ENCODE data around the gene SYNGAP1. TPM values are rescaled to one million over a fixed set of nuclear protein-coding genes. Genes with fewer than 3 reads are reported as not detected.

Gene SYNGAP1
- total and polyA plus RNA-seq, 9 of the 15 experiments (the other 6 are each of a cell fraction or from before 2014, with no cell fraction given) = 0.01 to 22.8 (median 3.2) TPM

DNA sequence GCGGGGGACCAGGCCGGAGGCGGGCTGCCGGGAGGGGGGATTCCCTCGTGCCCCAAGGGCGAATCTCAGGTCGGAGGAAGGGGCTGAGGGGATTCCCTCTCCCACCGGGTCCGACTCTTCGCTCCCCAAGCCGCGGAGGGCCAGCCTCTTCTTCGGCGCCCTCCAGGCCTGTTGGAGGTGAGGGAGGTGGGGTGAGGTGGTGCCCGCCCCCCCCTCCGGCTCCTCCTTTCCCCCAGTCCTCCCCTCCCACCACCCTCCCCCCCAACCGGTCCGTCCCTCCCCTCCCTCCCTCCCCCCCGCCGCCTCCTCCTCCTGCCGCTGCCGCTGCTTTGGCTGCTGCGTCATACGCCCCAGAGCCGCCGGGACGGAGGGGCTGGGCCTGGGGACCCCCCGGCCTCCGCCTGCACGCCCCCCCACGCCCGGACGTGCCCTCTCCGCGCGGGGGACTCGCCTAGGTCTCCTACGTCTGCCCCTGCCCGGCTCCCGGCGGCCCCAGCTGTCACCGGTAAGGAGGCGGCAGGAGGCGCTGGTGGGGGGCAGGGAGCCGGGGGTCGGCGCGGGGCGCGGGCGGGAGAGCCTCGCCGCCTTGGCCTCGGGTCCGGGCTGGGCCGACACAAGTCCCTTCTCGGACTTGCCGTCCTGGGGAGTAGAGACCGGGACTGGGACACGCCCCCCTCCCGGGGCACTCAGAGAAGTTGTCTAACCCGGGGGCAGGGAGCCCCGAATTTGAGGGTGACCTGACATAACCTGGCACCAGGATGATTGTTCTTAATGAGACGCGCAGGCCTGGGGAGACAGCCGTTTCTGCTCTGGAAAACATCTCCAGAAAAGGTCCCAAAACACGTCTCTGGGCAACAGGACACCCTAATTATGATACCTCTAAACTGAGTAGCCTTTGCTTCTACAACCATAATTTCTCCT is 8.9 kb upstream of the SYNGAP1 start, which contains the start of gene PHF1 (continued):
- TF ChIP-seq NR2C2 (CRISPR knock-in tag; IDR thresholded peaks at IDR 0.05) = no peak
- TF ChIP-seq NR2C2 (tag; IDR thresholded peaks at IDR 0.05) = peak; percentile 58; the same call in 1 of the 2 replicates
- no peak for TF ChIP-seq TAF15 (IDR thresholded peaks at IDR 0.05; ENCODE audit: low read depth, low read length)
- no peak for TF ChIP-seq MTA2 (IDR thresholded peaks at IDR 0.05; ENCODE audit: low read depth)
- TF ChIP-seq TAF1 (IDR thresholded peaks at IDR 0.05; ENCODE audit: control insufficient read depth, extremely low read depth, insufficient read depth, low read length, severe bottlenecking) = peak; percentile 35
- TF ChIP-seq C11orf30 (IDR thresholded peaks at IDR 0.05; ENCODE audit: low read depth) = no peak
- 0 out of 2 replicates have a peak, but pooled peaks have one; percentile 5 for TF ChIP-seq OTX1 (CRISPR knock-in tag; IDR thresholded peaks at IDR 0.05)

DNA sequence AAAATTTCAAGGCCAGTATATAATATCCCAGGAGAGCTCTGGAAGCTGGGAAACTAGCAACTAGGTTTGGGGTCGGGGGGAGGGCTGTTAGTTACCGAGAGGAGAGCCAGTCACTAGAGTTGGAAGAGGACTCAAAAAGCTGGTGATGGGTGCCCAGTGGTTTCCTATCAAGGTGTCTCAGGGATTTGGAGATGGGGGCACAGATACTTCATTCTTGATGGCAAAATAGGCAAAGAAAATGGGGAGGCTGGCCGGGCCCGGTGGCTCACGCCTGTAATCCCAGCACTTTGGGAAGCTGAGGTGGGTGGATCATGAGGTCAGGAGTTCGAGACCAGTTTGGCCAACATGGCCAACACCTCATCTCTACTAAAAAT is 8.2 kb upstream of the SYNGAP1 start:
- 31% methylated on average over 6 of the region's 6 CpGs for WGBS (ENCODE audit: insufficient coverage, low coverage, missing lambda C conversion rate)
- intact Hi-C loops (cut with micrococcal nuclease) = loop anchor here (2.0 to 5.0 kb wide), 3 partner anchors 114 to 211 kb away; partner anchors contain the start of genes B3GALT4, RGL2, RXRB and SLC39A7
- Histone ChIP-seq H2AFZ (ENCODE audit: low read depth, low read length) (no peak overlapping the region), H3K79me2 (ENCODE audit: control insufficient read depth, insufficient read depth, low read length) (peaks cover 41% of the 10 kb centered on the region), H3K27me3 (ENCODE audit: control insufficient read depth in 2 of 2, insufficient read depth in 2 of 2, low read length in 2 of 2) (no peaks in the 10 kb centered on the region), H3K4me2 (ENCODE audit: insufficient read depth, low read length) (peak overlapping the region; percentile 92), H3K9ac (ENCODE audit: insufficient read depth in 1 of 2, low read depth in 2 of 2, low read length in 2 of 2) (peak overlapping the region; percentile 75 to 89), H3K27ac (ENCODE audit: extremely low read depth, low read depth, low read length) (peak overlapping the region; percentile 84), H3K4me1 (replicated peaks in 1 of 2; ENCODE audit: control insufficient read depth in 2 of 2, insufficient read depth in 2 of 2, low read length in 2 of 2) (peaks cover 23 to 32% of the 10 kb centered on the region in 2 experiments; a peak in 4 of 5 replicates), H3K9me1 (ENCODE audit: control insufficient read depth, insufficient read depth, low read length) (no peaks in the 10 kb centered on the region), H3K4me3 (peak overlapping the region; percentile 95), H3K9me3 (replicated peaks; ENCODE audit: control insufficient read depth, insufficient read depth, low read depth, low read length) (no peaks in the 10 kb centered on the region), H3K36me3 (ENCODE audit: control insufficient read depth, insufficient read depth, low read length) (peaks cover 73% of the 10 kb centered on the region), H4K20me1 (replicated peaks; ENCODE audit: control insufficient read depth, insufficient read depth, low read length) (peaks cover 2% of the 10 kb centered on the region)
- no peak for FAIRE-seq
- in situ Hi-C loops (cut with MboI) = no loop called here
- ChIA-PET POLR2A (interaction anchor here (1.2 to 1.6 kb wide), 2 partner anchors 13 to 15 kb away, joined by 3 to 4 read pairs; no protein-coding TSS in a partner anchor), CTCF (ENCODE audit: low intra/inter-chr PET ratio) (interaction anchor here (0.8 kb wide), 1 partner anchor 21 kb away, joined by 3 read pairs; no protein-coding TSS in a partner anchor)
- no peak for ATAC-seq
- BruUV-seq (replicated peaks) = no TSS peak
- DNase-seq (ENCODE audit: extremely low read depth in 1 of 4, low spot score in 3 of 4) = no peak
- TF ChIP-seq, protein P1, sequence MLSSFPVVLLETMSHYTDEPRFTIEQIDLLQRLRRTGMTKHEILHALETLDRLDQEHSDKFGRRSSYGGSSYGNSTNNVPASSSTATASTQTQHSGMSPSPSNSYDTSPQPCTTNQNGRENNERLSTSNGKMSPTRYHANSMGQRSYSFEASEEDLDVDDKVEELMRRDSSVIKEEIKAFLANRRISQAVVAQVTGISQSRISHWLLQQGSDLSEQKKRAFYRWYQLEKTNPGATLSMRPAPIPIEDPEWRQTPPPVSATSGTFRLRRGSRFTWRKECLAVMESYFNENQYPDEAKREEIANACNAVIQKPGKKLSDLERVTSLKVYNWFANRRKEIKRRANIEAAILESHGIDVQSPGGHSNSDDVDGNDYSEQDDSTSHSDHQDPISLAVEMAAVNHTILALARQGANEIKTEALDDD (IDR thresholded peaks at IDR 0.05) = peak; percentile 25; the same call in 1 of the 2 replicates
- TF ChIP-seq PHF20 (IDR thresholded peaks at IDR 0.05; ENCODE audit: partially characterized antibody) = no peak
